Pulmonary artery endothelial cell (primary cell): ENCODE data around the gene MCEMP1. TPM values are rescaled to one million over a fixed set of nuclear protein-coding genes. Genes with fewer than 3 reads are reported as not detected.
A peak's percentile ranks its signal among the peaks of the same experiment; 100 is the strongest.

Source experiments
- DNase-seq: peaks from one replicate; pipeline ENCODE4 v3.0.0-alpha.2; 2011; ENCODE audit warnings: low read depth, low spot score
- total RNA-seq: library from RNA; depleted of rRNA; stranded (reverse); fragments of >200 nt; gene quantifications from 2 replicates; pipeline ENCODE4 v1.2.3, GENCODE V29; 2014

The MCEMP1 gene
- total RNA-seq, 1 donor from 2014 or later = not detected

DNA sequence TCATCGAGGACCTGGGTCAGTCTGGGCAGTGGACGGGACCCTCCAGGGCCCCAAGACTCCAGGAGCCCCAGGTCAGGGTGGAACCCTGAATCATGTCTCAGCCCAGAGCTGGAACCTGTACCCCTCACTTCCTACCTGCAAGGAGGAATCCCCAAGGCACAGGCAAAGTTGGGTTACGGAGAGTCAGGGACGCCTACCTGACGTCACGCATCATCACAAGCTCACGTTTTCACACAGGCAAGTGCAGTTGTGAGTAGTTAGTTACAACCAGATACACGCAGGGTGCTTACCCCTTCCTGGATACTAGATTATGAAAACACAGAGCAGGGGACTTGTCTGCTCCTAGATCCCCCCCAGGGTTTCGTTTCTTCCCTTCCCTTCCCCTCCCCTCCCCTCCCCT is 6.1 kb upstream of the MCEMP1 start:
- DNase-seq = no peak

DNA sequence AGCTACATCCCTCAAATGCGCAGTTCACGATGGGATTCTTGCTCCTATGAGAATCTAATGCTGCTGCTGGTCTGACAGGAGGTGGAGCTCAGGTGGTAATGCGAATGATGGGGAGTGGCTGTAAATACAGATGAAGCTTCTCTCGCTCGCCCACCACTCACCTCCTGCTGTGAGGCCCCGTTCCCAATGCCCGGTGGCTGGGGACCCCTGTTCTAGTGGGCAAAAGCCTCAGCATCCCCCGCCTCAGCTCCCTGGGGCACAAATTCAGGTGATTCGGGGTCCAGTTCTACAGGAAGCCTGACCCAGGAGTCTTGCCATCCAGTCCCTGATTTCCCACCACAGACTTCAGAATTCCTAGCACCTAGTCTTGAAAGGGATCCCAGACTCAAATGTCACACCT is 4.4 kb upstream of the MCEMP1 start:
- DNase-seq = no peak

DNA sequence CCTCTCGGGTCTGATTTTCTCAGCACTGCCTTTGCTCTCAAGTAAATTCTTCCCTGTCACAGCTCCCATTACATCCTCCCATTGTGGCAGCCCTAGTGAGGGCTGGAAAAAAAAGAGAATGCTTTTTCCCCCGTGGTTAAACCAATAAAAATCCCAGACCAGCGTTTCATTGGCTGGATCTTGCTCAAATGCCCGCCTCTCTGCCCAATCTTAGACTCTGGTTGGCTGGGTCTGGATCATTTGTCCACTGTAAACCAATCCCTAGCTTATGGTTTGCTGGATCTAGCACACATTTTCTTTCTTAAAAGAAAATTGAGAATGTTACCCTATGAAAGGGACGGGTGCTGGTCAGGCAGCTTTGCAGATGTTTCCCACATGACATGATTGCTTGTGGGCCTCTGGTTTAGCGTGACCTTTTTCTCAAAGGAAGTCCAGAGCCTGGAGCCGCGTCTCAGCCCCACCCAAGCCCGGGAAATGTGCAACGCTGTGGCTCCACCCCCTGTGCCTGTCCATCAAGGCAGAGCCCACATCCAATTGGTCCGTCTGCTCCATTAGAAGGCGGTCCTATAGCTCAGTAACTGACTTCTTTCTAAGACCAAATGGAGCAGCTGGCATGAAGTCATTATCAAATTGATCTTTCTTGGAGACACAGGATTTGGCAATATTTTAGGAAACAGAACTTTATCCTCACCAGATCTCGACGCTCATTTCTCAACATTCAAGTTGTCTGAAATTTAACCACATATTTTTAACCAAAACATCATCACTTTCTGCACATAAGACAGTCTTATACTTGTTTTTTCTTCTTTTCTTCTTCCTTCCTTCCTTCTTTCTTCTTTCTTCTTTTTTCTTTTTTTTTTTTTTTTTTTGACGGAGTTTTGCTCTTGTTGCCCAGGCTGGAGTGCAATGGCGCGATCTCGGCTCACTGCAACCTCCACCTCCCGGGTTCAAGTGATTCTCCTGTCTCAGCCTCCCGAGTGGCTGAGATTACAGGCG is 2.6 kb upstream of the MCEMP1 start:
- DNase-seq = no peak

DNA sequence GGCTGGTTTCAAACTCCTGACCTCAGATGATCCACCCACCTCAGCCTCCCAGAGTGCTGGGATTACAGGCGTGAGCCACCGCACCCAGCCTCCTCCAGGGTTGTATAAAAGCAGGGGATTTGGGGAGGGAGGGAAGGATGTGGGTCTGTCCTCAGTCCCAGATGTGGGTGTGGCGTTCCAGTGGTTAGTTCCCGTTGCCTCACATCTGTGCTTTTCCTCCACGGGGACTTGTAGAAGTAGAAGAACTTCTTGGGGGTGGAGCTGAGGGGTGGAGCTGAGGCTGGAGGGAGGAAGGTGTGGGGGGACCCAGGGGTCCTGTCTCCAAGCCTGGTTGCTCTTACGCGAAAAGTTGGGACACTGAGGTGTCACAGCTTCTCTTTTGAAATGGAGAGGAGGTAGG is 514 bp upstream of the MCEMP1 start:
- no peak for DNase-seq

DNA sequence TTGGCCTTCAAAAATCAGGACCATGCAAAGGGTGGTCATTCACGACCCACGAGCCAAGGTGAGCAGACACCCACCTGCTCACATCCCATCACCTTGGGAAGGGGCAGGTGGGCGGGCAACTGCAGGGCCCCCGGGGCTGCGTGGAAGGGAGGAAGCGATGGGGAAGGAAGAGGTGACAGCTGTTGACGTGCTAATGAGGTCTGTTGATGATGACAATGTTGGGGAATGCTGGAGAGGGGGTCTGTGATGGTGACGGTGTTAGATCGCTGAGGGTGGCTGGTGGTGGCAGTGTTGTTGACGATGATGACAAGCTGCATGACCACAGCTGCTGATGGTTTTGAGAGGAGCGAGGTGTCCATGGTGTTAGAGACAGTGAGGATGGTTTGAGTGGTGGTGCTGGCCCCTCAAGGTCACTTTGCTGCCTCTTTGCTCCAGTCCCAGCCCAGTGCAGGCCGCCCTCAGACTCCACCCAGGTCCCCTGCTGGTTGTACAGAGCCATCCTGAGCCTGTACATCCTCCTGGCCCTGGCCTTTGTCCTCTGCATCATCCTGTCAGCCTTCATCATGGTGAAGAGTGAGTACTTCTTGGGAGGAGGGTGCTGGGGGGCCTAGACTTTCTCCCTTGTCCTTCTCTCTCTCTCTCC is 900 bp downstream of the MCEMP1 start:
- DNase-seq = no peak

DNA sequence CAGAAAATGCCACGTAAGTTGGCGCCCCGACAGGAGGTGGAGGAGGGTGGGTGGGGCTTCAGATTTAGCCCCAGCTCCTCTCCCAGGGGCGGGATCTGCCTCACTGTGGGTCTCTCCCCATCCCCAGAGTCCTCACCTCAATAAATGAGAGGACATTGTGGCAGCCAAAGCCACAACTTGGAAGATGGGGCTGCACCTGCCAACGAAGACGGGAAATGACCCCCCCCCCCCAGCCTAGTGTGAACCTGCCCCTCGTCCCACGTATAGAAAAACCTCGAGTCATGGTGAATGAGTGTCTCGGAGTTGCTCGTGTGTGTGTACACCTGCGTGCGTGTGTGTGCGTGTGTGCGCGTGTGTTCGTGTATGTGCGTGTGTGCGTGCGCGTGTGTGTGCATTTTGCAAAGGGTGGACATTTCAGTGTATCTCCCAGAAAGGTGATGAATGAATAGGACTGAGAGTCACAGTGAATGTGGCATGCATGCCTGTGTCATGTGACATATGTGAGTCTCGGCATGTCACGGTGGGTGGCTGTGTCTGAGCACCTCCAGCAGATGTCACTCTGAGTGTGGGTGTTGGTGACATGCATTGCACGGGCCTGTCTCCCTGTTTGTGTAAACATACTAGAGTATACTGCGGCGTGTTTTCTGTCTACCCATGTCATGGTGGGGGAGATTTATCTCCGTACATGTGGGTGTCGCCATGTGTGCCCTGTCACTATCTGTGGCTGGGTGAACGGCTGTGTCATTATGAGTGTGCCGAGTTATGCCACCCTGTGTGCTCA is 2.3 kb downstream of the MCEMP1 start:
- no peak for DNase-seq

DNA sequence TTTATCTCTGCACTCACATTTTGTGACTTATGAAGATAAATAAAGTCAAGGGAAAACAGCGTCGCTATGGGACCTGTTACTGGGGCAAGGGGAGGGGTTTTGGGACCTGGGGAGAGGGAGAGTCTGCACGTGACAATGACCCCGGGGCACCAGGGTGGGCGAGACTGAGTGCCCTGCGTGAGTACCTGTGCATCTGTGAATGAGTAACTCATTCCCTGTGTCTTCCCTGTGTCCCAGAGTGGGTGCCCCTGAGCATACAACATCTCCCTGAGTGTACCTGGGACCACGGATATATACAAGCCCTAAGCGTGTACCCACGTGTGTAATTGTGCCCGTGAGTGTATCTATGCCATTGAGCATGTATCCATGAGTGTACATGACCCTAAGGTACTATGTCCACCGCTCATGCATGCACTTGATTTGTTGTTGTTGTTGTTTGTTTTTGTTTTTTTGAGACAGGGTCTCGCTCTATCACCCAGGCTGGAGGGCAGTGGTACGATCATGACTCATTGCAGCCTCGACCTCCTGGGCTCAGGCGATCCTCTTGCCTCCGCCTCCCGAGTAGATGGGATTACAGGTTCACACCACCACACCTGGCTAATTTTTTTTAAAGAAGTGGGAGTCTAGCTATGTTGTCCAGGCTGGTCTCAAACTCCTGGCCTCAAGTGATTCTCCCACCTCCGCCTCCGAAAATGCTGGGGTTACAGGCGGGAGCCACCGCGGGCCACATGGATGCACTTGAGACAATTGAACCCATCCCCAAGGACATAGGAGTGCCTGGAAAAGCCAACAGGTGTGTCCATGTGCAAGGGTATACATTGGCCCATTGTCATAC is 3.1 kb downstream of the MCEMP1 start:
- no peak for DNase-seq

DNA sequence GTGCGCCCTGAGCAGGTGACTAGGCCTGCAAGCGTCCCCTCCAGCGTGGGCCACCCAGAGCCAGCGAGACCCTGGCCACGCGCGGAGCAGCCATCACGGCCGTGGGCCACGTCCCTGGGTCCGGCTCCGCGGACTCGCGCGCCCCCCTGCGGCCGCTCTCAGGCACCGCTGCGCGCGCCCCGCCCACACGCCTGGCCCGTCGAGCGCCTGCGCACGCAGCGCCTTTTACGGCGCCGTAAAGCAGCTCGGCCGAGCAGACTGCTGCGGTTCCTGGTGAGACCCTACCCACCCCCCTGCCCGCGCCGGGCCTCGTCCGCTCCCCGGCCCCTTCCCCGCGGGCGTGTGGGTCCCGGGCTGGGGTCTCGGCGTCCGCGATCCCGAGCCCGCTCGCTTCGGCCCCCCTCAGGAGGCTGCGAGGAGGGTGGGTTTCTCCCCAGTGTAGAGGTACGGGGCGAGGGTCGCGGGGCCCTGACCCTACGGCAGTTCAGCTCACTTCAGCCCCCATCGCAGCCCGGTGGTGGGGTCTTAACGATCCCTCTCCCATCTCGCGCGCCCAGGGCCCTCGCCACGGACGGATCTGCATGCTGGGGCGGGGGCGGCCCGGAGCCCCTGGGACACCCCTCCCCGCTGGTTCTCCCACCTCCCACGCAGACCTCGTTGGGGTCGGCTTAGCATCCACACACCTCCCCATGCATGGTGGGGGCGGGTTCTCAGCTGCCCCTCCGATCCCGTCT is 3.9 kb downstream of the MCEMP1 start, which contains the start of gene TRAPPC5:
Gene TRAPPC5 (plus strand): TSS at position 228 of the 734 bp plus-strand sequence. CDS start 1,421 bp downstream, outside the sequence.
- peak; percentile 36 for DNase-seq

DNA sequence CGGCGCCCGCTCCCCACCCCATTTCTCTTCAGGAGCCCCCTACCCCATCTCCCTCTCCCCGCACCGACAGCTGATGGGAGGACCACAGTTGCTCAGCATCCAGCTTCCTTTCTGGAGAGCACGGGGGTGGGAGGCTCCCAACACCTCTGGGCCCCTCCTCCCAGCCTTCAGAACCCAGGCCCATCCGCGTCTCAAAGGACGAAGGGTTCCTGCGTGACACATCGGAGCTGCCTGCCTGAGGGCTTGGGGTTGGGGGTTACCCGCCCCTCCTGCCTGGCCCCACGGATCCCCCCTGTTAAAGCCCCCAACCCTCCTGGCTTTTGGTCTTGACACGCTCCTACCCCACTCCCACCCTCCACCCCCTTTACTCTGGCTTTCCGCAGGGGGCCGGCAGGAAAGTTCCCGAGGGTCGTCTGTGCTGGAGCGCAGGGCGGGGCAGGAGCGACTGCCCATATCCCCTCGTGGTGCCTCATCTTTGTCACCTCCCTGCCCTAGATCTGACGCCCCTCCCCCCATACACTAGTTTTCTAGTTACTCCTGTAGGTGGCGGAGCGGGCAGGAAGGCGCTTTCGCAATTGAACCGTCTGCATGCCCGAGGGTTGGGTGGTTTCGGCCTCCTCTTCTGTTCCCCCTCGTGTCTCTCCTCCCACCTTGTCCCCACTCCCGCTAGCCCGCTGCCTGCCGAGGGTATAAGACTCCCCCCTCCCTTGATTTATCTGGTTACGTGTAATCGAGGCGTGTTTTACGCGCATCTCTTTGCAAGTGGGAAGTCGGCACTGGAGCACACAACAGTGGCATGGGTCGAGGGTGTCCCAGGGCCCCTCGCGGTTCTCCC is 4.7 kb downstream of the MCEMP1 start:
- DNase-seq = peak; percentile 22

DNA sequence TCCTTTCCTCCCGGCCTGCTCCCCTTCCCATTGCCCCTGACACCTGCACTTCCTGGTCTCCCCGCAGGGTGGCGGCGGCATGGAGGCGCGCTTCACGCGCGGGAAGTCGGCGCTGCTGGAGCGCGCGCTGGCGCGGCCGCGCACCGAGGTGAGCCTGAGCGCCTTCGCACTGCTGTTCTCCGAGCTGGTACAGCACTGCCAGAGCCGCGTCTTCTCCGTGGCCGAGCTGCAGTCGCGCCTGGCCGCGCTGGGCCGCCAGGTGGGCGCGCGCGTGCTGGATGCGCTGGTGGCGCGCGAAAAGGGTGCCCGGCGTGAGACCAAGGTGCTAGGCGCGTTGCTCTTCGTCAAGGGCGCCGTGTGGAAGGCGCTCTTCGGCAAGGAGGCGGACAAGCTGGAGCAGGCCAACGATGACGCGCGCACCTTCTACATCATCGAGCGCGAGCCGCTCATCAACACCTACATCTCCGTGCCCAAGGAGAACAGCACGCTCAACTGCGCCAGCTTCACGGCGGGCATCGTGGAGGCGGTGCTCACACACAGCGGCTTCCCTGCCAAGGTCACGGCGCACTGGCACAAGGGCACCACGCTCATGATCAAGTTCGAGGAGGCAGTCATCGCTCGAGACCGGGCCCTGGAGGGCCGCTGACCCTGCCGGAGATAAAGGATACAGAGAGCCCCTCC is 5.4 kb downstream of the MCEMP1 start:
- DNase-seq = no peak

DNA sequence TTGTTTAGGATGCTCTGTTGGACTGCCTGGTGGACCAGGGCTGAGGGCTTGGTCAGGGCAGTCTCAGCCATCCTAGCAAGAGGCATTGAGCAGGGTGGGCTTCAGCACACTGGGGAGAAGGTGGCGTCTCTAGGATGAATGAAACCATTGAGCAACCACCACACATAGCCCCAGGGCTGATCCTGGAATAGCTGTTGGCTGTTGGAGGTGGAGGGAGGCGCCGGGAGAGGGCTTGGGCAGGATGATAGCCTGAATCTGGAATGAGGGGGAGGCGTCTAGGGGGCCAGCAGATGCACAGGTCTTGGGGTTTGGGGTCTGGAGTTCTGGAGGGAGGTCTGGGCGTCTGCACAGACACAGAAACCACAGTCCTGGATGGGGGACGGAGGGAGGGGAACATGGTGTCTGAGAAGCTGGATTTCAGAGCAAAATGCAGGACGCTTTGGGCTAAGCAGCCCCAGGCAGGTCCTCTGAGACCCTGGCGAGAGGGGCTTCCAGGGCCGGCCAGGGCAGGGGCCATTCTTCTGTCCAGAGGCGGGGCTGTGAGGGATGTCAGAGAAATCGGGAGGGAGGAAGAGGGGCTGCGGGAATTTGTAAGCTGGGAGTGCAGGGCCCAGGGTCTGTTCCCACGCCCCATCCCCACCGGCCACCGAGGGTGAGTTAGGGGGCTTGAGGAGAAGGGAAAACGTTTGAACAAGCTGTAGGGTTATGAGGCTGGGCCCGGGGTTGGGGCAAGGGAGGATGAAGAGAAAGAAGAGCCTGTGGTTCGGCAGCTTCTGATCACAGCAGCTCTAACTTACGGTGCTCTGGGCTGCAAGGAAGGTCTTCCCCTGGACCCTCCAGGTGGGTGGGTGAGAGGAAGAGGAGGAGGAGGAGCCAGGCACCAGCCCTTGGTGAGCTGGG is 8.9 kb downstream of the MCEMP1 start:
- DNase-seq = no peak

DNA sequence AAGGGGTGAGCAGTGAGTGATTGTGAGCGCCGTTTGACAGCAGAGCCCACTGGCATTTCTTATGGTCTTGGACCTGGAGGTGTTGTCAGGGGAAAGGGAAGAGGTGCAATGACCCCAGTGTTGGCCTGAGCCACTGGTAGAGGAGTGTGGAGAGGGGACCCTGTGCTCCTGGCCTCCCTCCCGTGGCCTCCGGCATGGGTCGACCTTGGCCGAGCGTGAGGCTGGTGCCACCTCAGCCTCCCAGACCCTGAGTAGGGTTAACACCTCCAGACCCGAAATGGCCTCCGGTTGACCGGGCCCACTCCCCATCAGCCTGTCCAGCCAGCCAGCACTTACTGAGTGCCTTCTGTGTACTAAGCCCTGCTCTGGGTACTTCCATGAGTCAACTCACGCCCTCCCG is 10.3 kb downstream of the MCEMP1 start:
- no peak for DNase-seq

DNA sequence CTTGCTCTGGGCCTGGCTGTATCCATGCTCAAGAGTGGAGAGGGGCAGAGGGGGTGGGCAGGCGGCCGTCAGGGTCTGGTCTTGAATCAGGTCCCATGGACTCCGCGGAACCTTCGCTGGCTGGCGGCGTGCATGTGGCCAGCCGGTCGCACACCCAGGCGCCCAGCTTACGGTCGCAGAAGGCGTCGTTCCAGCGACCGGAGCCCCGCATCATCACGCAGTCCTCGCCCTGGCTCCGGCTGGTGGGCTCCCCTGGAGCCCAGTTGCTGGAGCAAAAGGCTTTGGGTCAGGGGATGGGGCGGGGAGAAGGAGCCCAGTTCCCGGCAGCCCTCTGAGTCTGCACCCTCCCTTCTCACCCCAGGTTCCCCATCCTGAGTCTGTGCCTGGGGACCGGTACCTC is 12.3 kb downstream of the MCEMP1 start:
- DNase-seq = no peak

DNA sequence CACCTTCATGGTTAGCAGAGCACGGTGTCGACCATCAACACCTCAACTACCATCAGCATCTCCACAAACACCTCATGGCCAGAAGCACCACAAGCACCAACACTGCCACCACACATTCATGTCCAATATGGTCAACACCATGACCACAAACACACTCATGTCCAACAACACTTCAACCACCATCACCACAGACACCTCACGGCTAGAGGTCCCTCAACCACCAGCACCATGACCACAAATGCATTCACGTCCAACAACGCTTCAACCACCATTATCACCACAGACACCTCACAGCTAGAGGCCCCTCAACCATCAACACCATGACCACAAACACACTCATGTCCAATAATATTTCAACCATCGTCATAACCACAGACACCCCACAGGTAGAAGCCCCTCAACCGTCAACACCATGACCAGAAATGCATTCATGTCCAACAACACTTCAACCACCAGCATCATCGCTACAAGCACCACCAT is 13.9 kb downstream of the MCEMP1 start:
- DNase-seq = no peak

DNA sequence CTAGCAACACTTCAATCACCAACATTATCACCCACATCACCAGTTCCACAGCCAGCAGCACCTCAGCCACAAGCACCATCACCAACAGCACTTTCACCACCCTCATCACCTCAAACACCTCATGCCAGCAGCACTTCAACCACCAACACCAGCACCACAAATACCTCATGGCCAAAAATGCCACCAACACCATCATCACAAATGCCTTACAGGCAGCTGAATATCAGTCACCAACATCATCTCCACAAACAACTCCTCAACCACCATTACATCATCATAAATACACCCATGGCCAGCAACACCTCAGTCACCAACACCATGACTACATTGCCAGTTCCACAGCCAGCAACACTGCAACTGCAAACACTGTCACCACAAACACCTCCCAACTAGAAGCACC is 14.6 kb downstream of the MCEMP1 start:
- no peak for DNase-seq

DNA sequence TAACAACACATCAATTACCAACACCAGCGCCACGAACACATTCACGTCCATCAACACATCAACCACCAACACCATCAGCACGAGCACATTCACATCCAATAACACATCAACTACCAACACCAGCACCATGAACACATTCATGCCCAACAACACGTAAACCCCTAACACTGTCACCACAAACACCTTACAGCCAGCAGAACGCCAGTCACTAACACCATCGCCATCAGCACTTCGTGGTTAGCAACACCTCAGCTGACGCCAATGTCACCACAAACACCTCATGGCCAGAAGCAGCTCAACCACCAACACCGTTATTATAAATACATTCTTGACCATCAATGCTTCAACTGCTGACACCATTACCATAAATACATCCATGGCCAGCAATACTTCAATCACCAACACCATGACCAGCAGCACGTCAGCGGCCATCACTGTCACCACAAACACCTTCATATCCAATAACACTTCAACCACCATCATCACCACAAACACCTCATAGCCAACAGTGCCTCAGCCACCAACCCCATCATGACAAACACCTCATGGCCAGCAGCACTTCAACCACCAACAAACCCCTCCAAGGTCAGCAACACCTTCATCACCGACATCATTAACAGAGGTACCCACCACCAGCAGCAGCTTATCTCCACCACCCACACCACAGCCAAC is 15.7 kb downstream of the MCEMP1 start:
- no peak for DNase-seq

DNA sequence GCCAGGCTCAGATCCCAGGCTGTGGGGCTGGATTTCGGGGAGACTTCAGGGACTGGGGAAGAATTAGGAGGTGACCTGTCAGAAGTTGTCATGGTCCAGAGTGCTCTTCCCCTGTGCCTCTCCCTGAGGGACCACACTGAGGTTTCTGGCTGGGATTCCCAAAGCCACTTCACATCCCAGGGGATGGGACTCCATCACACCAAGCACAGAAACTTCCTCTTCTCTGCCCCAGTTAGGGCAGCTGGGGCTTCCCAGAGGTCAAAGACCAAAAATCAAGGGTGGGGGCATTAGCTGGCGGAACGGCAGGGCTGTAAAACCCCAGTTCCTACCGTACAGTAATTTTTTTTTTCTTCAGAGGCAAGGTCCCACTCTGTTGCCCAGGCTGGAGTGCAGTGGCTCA is 17.6 kb downstream of the MCEMP1 start:
- no peak for DNase-seq
